ENCODE data around the gene RUNDC3A.
"Not testable (repeated sequence)": the region's sequence is repeated elsewhere in the genome, so short reads cannot be mapped to it uniquely, and the experiment has no call there.

Gene RUNDC3A

DNA sequence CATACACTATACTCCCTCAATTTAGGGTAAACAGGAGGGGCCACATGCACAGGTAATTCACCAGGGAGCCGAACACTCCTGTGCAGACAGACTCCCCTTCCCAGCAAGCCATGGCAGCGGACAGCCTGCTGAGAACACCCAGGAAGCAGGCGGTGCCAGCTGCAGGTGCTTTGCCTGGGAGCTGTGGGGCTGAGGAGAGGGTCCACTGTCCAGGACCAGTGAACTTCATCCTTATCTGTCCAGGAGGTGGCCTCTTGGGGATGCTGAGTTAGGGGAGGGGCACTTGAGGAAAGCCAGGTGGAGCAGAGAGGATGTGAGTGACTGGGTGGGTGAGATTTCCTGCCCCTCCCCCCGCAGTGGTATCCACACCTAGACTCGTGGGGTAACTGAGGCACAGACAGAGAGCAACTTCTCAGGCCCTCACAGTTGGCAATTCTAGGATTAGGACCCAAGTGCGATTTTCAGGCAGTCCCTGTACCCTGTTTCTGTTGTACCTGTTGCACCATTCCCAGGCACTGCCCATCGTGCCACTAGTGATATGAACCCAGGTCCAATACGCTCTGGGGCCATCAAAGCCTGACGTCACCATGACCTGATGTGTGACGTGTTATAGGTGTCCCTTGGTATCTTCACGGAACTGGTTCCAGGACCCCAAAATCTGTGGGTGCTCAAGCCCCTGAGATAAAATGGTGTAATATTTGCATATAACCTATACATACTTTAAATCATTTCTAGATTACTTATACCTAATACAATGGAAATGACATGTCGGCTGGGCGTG, 37.9 kb downstream of the RUNDC3A start:
- no peak for DNase-seq

DNA sequence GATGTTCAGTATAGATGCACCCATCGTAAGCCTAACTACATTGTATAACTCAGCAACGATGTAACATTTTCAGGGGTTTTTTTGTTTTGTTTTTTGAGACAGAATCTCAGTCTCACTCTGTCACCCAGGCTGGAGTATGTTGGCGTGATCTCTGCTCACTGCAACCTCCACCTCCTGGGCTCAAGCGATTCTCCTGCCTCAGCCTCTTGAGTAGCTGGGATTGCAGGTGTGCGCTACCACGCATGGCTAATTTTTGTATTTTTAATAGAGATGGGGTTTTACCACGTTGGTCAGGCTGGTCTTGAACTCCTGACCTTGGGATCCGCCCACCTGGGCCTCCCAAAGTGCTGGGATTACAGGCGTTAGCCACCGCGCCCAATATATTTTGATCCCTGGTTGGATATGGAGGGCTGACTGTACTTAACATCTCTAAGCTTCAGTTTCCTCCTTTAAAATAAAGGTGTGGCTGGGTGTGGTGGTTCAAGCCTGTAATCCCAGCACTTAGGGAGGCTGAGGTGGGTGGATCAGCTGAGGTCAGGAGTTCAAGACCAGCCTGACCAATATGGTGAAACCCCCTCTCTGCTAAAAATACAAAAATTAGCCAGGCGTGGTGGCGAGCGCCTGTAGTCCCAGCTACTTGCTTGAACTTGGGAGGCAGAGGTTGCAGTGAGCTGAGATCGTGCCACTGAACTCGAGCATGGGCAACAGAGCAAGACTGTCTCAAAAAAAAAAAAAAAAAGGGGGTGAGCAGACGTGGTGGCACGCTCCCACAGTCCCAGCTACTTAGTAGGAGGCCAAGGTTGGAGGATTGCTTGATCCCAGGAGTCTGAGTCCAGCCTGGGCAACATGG, 39.0 kb downstream of the RUNDC3A start:
- DNase-seq, result not testable (repeated sequence)

DNA sequence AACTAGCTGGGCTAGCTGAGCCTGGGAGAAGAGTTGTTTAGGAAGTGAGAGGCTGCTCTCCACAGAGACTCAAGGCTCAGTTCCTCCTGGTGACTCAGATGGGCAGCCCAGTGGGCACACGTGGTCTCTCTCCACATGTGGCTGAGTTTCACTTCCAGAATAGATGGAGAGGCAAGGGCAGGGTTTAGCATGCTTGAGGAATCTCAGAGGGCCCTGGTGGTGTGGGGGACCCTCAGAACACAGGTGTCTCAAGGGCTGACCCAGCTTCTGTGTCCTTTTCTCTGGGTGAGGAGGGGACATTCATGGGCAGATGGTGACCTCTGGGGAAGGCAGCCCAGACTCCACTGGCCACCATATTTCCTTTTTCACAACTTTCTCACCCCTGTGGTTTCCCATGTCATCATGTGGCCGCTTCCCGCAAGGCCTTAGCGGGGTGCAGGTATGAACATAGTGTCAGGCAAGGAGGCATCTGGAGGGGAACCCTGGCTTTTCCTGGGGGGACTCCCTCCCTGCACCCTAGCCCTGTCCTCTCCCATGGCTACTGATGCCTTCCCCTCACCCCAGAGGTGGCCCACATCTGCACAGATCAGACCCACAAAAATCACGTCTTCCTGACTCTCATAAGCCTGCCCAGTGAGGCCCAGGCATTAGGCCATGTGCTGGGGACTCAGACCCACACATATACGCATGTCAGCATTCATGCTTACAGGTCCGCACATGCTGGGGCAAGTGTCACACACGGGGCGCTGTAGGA, 40.0 kb downstream of the RUNDC3A start:
- DNase-seq, result no peak

DNA sequence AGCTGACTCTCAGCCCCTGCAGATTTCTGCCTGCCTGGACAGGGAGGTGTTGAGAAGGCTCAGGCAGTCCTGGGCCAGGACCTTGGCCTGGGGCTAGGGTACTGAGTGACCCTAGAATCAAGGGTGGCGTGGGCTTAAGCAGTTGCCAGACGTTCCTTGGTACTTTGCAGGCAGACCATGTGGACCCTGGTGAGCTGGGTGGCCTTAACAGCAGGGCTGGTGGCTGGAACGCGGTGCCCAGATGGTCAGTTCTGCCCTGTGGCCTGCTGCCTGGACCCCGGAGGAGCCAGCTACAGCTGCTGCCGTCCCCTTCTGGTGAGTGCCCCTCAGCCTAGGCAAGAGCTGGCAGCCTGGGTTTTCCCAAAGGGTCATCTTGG, 40.6 kb downstream of the RUNDC3A start:
- DNase-seq, result no peak

DNA sequence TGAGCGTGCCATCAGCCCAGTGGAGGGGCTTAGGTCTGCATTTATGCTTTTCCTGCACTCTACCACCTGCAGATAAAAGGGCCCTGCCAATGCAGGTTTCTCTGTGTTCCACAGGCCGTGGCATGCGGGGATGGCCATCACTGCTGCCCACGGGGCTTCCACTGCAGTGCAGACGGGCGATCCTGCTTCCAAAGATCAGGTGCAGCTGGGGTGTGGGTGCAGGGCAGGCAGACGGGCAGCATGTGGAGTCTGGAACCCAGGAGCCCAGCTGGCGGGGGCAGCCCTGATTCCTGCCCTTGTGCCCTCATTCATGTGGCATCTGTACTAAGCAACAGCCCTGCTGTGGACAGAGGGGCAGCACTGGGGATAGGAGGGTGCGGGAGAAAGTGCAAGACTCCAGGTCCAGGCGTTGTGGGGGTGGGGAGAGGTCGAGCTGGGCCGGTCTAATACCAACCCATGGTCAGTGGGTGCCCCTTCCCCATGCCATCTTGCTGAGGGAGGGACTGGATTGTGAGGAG, 41.2 kb downstream of the RUNDC3A start:
- no peak for DNase-seq

DNA sequence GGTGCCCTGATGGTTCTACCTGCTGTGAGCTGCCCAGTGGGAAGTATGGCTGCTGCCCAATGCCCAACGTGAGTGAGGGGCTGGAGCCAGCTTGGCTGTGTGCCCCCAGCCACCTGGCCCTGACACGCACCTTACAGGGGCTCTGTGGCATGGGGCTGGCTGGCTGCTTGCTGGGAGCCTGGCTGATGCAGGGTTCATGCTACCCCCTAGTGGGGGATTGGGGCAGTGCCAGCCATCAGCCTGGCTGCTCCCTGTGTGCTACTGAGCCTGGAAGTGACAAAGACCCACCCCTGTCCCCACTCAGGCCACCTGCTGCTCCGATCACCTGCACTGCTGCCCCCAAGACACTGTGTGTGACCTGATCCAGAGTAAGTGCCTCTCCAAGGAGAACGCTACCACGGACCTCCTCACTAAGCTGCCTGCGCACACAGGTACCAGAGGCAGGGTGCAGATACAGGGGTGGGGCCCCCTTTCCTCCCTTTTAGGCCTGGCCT, 42.4 kb downstream of the RUNDC3A start:
- peak; percentile 37 for DNase-seq

DNA sequence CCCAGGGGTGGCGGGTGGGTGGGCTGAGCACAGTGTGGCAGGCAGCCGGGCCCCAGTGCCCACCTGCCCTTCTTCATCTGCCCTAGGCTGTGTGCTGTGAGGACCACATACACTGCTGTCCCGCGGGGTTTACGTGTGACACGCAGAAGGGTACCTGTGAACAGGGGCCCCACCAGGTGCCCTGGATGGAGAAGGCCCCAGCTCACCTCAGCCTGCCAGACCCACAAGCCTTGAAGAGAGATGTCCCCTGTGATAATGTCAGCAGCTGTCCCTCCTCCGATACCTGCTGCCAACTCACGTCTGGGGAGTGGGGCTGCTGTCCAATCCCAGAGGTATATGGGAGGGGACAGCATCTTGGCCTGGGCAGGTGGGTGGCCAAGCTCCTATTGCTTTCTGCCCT, 43.1 kb downstream of the RUNDC3A start:
- DNase-seq, result no peak

DNA sequence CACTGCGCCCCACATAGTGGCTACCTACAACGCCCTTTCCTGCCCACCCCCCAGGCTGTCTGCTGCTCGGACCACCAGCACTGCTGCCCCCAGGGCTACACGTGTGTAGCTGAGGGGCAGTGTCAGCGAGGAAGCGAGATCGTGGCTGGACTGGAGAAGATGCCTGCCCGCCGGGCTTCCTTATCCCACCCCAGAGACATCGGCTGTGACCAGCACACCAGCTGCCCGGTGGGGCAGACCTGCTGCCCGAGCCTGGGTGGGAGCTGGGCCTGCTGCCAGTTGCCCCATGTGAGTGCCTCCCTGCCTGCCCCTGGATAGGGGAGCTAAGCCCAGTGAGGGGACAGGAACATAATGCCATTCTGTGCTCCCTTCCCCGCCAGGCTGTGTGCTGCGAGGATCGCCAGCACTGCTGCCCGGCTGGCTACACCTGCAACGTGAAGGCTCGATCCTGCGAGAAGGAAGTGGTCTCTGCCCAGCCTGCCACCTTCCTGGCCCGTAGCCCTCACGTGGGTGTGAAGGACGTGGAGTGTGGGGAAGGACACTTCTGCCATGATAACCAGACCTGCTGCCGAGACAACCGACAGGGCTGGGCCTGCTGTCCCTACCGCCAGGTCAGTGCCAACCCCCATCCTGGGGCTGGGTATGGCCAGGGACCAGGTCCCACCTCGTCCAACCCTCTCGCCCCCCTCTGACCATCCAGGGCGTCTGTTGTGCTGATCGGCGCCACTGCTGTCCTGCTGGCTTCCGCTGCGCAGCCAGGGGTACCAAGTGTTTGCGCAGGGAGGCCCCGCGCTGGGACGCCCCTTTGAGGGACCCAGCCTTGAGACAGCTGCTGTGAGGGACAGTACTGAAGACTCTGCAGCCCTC, 43.8 kb downstream of the RUNDC3A start:
- no peak for DNase-seq

DNA sequence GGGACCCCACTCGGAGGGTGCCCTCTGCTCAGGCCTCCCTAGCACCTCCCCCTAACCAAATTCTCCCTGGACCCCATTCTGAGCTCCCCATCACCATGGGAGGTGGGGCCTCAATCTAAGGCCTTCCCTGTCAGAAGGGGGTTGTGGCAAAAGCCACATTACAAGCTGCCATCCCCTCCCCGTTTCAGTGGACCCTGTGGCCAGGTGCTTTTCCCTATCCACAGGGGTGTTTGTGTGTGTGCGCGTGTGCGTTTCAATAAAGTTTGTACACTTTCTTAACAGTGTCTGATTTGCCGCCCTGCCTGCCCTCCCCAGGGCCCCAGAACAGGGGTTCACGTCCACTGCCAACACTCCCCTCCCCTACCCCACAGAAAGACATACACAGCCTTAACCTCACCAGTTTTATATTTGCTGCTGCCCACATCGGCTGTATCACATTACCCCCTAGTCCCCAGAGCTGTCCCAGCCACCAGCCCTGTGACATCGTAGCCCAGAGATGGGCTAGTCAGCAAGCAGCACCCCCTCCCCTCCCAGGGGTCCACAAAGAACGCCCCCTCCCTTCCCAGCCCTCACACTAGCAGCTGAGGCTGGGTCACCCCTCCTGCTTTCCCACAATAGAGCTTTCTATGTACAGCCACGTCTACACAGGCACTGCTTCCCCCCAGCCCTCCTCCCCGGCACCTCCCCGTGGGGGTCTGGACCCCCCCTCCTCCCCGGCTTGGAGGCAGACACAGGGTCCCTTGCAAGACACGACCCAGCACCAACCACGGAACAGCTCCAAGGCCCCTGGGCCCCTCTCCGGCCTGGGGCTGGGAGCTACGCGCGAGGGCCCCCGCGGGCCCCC, 44.6 kb downstream of the RUNDC3A start:
- DNase-seq, result no peak

DNA sequence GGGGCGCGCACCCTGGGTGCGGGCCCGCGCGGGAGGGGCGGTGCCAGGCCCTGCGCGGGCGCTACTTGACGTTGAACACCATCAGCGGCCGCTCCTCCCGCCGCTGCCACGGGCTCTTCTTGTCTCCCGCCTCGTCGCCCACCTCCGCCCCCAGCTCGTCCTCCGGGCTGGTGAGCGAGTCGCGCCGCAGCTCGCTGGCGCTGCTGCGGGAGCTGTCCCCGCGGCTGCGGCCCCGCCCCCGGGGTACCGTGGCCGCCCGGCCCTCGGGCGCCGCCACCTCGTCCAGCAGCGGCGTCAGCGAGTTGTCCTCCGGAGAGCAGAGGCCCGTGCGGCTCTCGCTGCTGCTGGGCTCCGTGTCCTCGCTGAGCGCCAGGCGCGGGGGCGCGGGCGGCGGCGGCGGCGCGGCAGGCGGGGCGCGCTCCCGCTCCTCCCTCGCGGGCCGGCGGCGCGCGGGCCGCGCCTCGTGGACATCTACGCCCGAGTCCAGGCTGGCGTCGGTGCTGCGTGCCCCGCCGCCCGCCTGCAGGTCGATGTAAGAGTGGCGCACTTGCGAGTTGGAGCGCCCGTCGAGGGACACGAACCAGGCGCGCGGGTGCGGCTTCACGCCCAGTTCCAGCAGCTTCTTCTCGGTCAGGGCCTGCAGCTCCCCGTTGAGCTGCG, 45.4 kb downstream of the RUNDC3A start:
- DNase-seq, result no peak

DNA sequence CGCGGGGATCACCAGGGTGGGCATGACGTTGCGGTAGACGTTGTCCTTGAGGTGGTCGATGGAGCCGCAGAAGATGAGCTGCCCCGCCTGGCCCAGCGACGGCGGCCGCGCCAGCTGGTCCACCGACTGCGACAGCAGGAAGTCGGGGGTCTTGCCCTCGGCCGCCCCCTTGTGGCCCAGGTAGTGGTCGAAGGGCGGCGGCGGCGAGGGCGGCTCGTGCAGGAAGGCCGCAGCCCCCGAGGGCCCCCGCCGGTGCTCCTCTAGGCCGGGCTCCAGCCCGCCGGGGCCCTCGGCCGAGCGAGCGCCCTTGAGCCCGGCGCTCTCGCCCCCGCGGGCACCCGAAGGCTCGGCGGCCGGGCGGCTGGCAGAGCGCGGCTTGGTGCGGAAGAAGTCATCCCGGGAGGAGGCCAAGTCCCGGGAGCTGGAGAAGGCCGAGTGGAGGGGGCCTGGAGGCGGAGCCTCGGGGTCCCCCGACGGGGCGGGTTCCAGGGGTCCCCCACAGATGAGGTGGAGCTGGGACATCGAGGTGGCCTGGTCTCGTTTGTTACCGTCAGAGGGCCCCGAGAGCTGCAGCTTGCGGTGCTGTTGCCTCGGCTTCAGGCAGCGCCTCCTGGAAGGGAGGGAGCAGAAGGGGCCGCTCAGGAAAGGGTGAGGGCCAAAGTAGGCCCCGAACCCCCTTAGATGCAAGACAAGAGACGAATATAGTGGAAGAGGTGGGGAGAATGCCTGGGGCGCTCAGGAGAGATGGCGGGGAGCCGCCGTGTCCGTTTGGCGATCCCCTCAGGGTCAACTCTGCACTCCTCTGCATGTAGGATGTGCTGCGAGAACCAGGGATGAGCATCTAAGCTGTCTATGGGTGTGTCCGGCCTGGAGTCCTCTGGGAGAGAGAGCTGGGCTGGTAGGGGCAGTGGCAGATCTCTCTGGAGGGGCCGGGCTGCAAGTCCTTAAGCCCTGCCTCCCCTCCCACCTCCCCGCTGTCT, 46.5 kb downstream of the RUNDC3A start:
- DNase-seq, result no peak

DNA sequence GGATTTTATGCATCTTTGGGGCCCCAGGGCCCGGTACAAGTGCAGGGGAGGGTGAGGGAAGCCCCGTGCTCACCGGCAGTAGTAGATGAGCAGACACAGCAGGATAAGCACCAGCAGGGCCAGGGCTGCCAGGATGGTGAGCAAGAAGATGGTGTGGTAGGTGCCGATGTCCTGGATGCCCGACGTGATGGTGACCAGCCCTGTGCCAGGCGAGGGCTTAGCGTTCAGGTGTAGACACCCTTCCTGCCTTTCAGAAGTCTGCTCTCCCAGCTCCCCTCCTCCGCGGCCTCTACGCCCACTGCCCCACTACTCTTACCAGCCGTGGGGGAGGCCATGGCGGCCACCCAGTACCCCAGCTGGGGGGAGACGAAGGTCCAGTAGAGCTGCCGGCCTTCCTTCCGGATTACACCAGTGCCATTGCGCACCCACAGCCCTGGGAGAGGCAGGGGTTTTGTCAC, 47.3 kb downstream of the RUNDC3A start:
- DNase-seq, result no peak

DNA sequence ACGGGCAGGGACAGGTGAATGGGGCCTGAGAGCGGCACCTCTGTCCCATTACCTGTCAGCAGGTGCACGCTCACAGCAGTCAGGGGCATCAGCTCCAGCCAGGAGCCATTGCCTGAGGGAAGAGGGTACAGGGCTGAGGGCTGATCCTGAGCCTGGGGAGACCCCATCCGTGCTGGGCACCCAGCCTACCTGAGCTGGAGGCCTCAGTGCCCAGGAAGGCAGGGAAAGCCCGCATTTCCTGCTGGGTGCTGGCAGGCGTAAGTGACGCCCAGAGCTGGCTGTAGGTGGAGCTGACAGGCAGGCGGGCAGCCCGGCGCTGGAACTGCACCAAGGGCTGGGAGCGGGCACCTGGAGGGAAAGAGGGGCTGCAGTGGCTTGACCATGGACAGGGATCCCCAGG, 47.8 kb downstream of the RUNDC3A start:
- DNase-seq, result no peak

DNA sequence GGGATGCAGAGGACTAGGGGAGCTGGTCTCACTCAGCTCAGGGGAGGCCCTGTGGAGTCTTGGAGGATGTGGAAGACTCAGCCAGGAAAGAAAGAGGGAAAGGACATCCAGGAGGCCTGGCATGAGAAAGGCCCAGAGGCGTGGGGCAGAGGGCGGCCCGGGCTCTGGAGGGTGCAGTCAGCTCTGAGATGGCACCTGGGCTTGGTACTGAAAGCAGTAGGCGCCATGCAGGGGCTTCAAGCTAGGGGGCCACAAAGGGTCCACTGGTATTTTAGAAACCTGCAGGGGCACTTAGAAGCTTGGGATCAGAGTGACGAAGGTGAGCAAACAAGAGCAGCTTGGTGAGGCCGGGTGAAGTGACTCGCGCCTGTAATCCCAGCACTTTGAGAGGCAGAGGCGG, 49.7 kb downstream of the RUNDC3A start:
- no peak for DNase-seq

DNA sequence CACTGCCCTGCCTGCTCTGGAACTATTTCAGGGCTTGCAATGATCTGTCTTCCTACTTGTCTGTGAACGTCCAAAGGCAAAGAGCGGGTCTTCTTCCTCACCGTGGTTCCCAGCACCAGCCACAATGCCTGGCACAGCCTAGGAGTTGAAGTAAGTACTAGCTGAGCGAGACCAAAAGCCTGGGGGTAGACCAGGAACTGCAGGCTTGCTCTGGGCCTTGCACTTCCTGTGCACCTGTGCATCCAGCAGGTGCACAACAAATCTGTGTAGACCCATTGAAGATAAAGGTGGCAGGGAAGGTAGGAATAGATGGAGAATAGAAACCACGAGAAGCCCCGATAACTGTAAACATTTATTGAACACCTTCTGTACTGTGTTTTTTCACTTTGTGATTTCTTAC, 50.6 kb downstream of the RUNDC3A start:
- no peak for DNase-seq

DNA sequence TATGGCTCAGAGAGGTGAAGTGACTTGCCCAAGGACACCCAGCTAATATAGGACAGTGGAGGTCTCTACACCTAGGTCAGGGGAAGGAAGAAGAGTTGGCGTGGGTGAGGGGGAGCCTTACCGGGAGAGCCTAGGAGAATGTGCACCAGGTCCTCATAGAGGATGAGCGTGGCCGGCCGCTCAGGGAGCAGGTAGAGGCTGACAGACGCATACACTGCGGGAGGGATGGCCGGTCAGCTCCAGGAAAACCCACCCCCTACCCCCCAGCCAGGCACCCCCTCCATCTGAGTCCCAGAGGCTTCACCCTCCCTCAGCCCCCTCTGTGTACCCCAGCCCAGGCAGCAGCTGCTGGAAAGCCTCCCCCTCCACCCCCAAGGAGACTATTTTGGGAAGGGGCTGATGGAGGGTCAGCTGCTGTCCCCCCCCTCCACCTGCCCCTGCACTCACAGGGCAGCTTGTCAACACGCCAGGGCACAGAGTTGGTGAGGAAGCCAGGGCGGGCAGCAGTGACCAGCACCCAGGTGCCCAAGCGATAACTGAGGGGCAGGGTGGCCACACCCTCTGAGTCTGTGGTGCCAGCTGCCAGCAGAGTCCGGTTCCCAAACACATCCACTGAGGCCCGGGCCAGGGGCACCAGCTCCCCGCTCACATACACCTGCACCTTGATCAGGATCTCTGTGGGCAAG, 51.2 kb downstream of the RUNDC3A start:
- DNase-seq, result no peak

DNA sequence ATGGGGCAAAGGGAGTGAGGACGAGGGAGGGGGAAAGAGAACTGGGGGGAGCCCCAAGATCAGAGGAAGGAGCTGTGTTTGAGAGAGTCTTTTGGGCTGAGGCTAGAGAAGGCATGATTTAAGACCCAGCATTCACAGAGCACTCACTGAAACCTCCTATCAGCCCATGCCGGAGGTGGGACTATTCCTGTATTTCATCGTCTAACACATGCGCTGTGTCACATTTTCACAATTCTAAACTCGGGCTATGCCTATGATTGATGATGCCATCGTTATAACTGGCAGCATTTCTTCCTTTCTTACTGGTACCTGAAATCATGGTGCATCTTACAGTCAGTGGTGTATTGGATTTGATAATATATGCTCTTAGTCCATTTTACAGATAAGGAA, 51.7 kb downstream of the RUNDC3A start:
- DNase-seq, result no peak

DNA sequence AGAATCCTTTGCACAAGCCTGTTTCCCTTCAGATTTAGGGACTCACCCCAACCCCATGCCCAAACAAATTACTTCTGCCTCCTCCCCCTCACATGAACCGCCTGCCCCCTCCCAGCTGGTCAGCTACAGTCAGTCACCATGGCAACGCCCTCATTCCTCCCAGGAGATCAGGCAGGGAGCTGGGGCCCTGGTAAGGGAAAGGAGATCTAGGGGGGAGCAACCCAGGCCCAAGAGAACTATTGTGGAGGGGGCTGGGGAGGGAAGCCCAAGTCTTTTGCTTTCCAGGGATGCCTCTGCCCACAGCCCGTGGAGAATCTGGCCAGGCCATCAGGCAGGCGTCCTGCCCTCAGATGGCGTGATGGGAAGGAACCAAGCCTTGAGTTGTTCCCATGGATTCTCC, 52.4 kb downstream of the RUNDC3A start:
- DNase-seq, result peak; percentile 37

Measured in fibroblast of skin of right quadriceps (primary cell).